Activated naive CD4-positive, alpha-beta T cell treated with Interleukin-2 at 50 U/mL for 16 hours (primary cell): ENCODE measurements around the gene ACO1.

Experiments used
- DNase-seq: peaks from one replicate; pipeline ENCODE4 v3.0.0-alpha.2; 2020

ACO1 gene

DNA sequence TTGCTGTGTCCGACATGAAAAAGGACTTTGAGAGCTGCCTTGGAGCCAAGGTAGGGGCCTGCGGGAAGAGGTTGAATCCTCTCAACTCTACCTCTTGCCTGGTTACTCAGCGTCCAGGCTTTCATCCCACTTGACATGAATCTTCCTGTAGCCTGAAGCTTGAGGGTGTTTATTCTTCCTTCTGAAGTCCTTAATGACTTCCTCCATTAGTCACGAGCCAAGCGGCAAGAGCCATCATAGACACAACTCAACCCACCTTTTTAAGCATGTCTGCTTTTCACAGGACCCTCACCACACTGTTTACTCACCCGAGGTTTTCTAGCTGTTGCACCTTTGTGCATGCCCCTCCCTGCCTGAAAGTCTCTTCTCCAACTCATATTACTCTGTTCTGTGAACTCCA is 40.2 kb downstream of the ACO1 start:
- DNase-seq, result no peak

DNA sequence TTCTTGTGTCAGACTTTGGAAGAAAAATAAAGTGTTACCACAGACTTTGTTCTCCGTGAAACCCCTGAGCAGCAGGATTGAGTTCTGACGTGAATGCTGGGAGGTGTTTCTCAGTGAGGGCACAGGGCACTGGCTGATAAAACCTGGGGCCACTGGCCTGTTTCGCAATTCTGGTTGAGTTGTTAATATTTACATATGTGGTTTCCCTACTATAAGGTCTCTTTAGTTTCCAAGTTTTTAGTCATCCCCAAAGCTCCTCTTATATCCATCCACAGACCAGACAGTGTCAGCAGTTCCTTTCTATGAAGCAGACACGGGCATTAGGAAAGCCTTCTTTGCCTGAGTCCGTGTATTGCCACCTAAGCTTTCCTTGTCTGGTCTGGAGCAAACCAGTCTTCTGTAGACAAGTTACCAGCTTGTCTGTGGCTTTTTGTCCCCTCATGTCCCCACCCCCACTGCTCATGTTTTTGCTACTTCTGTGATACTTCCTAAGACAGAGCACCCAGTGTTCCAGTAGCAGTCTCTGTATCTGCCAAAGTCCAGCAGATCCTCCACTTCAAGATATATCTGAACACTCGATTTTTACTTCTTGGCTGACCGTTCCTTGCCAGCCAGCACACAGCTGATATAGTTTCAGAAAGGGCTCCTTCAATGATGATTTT is 42.0 kb downstream of the ACO1 start:
- no peak for DNase-seq

DNA sequence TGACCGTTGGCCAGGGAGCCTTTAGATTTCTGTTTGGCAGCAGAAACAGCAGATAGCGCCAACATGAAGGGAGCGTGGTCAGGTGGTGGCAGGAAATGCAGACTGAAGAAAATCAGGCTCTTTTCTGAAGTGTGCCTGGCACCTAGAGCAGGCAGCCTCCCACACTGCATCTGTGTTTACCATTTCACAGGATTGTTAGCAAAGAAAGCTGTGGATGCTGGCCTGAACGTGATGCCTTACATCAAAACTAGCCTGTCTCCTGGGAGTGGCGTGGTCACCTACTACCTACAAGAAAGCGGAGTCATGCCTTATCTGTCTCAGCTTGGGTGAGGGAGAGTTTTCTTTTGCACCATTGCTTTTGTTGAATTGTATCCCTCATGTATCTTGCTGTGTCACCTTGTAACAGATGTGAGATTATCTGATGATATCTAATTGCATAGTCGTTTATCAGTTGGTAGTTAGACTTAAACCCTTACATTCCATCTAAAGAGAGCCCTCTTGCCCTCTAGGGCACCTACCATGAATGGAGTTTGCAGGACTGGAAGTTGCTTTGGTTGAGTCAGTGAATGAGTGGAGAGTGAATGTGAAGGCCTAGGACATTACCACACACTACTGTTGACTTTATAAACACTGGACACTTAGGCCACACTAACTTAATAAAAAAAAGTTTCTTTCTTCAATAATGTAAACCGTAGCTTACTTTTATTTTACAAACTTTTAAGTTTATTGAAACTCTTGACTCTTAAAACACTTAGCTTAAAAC is 42.8 kb downstream of the ACO1 start:
- no peak for DNase-seq

DNA sequence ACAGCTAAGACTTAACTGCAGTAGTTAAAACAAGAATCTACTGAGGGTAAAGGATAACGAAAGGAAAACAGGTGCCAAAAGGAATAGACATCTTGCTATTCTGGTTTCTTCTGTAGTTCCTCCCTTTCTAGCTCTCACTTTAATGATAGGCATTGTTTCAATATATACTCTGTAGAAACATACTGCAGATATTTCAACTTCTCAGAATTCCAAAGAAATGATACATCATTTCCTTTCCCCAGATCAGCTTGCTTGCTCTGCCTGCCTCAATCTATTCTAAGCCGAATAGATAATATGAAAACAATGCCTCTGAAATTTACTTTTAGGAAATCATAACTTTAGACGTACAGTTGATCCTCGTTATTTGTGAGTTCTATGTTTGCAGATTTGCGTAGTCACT is 46.3 kb downstream of the ACO1 start:
- DNase-seq, result no peak

DNA sequence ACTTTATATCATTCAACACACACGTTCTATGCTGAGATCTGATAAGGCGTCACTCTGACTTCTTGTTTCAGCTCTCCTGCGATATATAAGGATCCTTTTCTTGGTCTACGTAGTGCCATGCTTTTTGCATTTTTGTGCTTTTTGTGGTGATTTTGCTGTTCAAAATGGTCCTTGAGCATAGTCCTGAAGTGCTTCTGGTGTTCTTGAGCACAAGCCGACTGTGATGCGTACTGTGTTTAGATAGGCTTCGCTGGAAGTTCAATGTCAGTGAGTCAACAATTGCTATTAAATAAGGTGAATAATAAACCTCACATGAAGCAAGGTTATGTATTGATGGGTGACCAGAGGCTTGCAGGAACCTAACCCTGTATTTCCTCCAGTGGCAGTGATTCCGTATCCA is 46.8 kb downstream of the ACO1 start:
- DNase-seq, result no peak

DNA sequence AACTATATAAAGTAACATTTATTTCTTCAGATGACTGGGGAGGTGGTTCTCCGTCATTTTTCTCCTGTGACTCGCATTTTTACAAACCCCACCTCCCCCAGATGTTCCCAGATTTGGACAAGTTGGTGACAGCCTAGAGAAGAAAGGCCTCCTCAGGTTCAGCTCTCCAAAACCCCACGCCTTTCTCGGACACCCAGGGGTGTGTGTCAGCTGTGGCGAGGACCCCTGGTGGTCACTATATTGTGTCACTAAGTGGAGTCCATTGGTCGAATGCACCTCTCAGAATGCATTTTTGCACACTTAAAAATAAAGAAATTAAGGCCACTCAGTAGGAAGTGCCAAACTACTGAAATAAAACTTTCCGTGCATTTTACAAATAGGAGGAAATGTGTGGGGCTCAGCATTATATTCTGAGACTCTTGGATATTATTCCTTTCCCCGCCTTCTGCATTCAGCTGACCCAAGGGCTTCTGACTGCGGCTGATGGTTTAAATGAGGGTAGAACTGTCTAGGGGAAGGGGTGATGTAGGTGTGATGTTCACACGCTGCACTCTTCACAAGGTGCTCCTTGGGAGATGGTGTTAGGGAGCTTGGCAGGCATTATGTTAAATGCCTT is 47.6 kb downstream of the ACO1 start:
- DNase-seq, result peak; percentile 27

DNA sequence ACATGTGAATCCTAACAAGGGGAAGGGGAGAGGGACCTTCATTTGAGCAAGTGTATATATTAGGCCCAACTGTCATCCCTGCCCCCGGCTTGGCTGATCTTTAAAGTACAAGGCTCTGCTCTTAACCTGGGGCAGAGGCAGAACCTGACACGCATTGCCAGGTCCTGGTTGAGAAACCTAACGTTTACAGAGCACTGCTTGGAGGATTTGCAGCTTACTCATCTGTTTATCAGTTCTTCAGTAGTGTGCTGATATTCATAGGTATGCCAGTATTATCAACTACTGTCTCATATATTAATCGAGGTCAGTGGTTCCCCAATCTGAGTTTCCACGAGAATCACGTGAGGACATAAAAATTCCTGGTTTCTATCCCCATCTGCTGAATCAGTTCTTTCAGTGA is 50.4 kb downstream of the ACO1 start:
- DNase-seq, result no peak

DNA sequence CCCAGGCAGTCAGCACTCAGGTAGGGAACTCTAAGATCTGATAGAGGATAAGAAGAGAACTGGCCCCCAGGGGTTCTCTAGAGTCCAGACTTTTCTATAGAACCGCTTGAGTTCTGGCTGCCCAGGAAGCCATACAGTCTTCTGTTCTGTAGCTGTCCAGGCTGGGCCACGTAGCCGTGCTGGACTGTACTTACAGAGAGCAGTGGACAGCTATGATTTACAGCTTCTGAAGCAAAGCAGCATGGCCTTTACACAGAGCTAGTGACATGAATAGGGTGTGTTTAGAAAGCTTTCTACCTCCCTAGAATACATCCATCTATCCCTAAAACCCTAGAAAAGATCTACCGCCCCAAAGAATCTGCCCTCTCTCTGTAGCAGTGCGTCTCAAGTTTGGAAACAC is 57.2 kb downstream of the ACO1 start:
- no peak for DNase-seq

DNA sequence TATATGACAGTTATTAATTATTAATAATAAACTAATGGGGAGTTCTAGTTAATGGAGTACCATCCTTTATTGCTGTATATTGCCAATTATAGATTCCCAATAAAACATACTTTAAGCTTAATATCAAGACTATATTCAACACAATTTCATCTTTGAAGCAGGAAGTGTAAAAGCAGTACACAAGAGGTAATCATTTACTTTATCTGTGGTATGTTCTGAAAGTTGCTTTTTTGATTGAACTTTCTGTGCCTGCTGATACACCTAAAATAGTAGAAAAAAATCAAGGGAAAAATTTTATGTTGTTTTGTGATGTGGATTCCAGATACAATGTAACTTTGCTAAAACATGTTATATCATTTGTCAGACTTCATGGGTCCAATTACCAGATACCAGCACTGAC is 58.0 kb downstream of the ACO1 start:
- no peak for DNase-seq

DNA sequence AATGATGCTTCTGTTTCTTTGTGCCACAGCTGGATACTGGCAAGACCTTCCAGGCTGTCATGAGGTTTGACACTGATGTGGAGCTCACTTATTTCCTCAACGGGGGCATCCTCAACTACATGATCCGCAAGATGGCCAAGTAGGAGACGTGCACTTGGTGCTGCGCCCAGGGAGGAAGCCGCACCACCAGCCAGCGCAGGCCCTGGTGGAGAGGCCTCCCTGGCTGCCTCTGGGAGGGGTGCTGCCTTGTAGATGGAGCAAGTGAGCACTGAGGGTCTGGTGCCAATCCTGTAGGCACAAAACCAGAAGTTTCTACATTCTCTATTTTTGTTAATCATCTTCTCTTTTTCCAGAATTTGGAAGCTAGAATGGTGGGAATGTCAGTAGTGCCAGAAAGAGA is 65.5 kb downstream of the ACO1 start:
- DNase-seq, result no peak

DNA sequence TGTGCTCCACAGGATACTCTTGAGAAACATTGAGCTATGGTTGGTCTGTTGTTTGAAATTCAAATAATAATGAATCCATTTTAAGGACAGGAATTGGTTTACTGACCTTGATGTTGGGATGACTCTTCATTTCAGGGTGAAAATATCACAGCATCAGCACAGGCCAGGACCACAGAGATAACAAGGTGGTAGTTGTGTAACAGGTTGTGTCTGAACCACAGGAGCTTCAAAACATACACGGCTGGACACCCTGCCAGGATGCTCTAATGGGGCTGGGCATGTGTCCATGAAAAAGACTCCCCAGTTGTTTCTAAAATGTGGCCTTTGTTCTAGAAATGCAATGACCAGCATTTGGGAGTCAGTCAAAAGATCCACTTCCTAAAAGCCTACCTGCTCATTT is 69.8 kb downstream of the ACO1 start:
- no peak for DNase-seq

DNA sequence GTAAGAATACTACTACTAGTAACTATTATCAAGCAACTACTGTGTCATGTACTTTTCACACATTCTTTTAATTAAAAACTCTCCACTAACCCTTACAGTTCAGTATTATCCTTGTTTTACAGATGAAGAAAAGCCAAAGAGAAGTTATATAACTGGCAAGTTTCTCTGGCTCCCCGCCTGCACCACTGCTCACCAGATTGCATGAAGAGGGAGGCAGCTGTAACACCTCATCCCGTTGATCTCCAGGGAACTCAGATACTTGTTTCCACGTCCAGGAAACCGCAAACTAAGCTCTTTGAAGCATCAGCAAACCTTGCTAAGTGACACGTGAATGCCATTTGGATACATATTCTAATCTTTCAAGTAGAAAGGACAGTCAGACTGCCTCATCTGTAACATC is 71.3 kb downstream of the ACO1 start:
- no peak for DNase-seq

DNA sequence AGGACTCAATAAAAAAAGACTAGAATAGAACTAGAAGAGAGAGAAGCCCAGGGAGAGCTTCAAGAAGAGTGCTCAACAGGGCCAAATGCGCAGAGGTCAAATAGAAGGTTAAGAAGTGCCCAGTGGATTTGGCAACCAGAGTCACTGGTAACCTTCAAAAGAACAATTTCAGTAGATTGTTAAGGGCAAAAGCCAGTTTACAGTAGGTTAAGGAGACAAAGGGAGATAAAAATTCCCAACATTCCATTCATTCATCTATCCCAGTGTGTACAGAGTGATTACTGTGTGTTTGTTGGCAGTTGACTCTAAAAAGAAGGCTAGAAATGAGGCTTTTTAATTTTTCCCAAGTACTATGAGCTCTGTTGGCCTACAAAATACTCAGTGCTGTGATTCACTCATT is 72.1 kb downstream of the ACO1 start:
- DNase-seq, result no peak

DNA sequence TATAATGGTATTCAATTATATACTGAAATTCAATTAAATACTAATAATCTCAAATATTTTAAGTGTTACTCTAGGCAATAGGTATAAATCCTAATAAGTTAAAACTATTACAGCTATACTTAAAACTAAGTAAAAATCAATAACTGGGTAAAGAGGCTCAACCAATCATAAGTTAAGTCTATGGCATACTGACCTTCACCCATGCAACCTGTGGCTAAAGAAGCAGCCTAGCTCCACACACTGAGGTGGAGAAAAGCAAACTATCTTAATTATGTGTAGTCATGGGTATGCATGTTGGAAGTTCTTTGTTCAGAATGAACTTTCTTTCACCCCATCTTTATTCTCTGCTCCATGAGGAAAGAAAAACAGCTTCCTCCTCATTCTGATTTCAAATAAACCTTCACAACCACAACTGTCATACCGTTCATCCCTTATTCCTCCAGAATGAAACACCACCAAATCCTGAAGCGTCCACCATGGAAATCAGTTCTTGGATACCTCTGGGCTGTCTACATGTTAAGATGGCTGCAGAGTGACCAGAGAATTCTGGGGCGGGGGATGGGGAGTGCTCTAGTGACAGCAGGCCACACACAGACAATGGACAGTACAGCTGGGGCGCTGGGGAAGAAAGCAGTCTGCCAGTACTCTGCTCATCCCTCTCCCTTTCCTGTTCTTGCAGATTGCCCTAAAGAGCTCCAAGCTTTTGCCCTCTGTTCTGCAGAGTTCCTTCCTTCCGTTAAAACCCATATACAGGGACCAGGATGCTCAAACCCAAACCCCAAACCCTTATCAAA is 79.3 kb downstream of the ACO1 start:
- no peak for DNase-seq

DNA sequence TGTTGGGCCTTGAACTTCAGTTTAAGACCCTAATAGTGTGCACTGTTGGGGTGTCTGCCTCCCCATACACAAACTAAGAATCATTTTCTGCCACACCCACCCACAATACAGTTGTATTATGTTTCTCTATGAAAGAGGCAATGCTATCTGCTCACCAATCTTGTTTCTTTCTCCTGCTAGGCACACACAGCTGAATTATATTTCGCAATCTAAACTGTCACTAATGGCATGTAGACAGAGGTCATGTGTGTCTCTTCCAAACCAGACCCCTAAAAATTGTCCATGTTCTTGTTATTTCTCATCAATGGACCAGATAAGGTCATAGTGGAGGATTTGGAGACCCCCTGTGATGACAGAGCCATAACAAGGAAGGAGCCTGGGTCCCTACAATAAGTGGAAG is 84.3 kb downstream of the ACO1 start:
- no peak for DNase-seq

DNA sequence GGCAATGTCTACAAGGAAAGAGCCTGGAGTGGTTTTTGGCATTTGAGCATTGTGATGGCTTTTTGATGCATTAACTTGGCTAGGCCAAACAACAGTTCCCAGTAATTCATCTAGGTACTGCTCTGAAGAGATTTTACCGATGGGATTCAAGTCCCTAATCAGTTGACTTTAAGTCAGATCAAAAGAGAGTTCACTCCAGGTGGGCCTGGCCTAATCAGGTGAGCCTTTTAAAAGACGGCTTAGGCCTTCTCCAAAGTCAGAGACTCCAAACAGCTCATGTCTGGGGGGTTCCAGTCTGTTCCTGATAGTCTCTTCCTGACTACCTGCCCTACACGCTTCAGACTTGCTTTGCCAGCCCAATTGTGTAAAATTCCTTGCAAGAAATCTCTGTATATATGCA is 87.9 kb downstream of the ACO1 start:
- DNase-seq, result no peak

DNA sequence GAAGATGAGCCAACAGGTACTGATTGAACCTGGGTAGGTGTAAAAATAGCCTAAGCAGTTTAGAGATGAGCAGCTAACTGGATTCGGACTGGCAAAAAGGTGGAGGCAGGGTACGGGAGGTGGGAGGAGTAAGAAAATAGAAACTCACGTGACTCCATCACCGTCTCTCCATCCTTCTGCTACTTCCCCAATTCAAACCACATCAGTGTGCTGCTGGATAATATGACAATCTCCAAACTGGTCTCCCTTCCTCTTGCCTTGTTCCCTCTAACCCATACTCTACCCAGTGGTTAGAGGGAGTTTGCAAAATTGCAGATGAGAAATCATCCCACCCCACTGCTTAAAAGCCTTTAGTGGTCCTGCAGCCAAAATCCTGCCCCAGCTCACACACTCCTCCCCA is 98.9 kb downstream of the ACO1 start:
- DNase-seq, result no peak

DNA sequence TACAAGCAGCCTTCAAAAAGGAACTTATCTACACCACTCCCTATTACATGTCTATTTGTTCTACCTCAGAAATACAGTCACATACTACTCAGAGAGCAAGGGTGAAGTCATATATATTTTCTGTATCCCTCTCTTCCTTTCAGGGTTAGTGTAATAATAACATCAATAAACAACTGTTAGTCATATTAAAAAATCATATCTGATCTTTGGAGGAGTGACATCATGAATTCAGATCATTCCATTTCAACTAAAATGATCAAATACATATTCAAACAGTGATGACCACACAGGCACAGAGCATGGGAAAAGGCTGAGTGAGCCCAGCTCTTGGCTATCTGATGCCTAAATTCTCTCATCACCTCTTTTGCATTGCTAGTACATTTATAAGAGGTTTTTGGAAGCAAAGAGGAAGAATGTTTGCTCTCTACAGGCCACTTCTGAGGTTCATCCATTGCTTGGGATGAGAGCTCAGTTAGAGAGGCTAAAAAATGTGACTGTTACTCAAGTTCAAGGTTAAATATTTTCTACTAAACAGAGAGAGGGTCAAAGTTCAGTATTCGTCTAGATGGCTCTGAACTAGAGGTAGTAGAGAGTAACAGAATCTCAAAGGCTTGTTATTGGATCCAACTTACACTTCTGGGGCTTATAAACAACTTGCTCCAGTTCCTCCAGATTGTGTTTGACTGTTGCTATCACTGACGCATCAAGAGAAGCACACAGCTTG is 102.6 kb downstream of the ACO1 start:
- no peak for DNase-seq

DNA sequence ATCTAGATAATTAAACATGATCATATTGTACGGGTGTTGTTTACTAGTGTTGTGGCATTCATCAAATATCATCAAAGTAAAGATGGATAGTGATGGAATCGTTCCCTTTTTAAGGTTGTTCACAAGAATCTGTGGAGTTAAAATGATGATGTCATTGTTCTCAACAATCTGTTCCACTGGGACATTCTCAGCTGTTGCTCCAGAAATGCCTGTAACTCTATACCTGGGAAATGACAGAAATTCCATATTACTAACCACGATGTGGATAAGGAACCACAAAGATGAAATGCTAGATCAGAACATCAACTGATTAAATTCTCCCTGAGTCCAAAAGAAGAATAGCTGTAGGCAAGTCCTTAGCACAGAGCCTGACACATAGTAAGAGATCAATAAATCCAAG is 103.5 kb downstream of the ACO1 start:
- DNase-seq, result no peak

DNA sequence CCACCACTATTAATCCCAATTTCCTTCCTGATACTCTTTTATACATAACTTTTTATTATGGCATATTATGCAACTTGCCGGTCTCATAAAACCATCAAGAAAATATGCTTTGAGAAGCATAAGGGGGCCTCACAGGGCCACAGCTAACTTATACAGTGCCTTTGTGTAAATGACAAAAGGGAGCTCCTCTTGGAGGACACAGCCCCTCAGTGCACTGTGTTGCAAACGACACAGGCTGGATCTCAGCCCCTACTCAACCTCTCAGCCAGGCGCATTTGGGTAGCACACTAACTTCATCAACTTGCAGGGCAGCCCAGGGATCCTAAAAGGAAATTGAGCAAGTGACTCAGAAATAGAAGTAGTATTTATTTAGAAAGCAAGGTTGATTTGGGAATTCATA is 106.2 kb downstream of the ACO1 start:
- DNase-seq, result no peak

DNA sequence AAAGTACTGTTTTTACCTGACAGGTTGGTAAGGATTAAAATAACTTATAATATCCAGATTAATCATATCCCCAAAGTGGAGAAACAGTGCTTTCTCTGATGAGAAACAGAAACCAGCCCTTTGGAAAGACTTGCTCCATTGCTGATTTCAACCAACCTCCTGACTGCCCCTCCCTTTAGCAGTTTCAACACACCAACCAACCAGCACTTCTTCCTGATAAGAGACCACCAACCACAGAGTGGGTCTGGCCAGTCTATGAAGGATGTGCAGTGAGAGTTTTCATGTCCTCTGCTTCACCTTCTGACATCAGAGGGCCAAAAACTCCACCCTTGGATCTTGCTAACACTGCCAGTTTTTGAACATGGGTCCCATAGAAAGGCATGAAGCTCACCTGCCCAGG is 113.5 kb downstream of the ACO1 start:
- DNase-seq, result no peak

DNA sequence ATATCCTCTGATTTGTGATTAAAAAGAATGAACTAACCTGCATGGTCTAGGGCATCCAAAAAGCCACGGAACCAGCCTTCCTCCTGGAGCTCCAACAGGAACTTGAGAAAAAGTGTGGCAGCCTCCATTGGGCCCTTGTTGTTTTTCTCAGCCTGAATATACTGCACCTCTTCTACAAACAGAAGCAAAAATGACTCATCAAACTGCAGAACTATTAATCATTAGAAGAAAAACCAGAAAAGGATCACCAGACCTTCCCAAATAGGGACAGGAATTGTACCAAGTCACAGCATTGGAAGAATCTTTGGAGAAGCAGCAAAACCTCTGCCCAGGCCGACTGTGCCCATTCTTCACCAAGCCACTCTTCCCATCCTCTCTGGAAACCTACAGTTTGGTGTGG is 116.3 kb downstream of the ACO1 start:
- no peak for DNase-seq

DNA sequence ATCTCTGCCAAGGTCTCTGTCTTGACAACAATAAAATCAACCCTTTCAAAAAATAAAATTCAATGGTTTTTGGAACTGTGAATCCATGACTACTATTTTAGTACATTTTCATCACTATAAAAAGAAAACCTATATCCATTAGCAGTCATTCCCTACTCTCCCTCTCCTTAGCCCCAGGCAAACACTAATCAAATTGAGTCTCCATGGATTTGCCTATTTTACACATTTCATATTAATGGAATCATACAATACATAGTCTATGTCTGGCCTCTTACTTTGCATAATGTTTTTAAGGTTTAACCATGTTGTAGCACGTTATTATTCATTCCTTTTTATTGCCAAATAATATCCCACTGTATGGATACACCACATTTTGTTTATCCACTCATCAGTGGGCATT is 117.4 kb downstream of the ACO1 start:
- no peak for DNase-seq
